ENCODE measurements around the gene ZNF561.
A peak's percentile ranks its signal among the peaks of the same experiment; 100 is the strongest.
"Not testable (repeated sequence)": the region's sequence is repeated elsewhere in the genome, so short reads cannot be mapped to it uniquely, and the experiment has no call there.

The ZNF561 gene

GRCh38 chr19:9621156-9622037 is at the start of gene ZNF561:
Gene ZNF561, minus strand, starts transcription at chr19:9621232. Its CDS starts 1,776 bp downstream, at chr19:9619456.
- DNase-seq (ENCODE audit: extremely low spot score), result peak; percentile 85
- CTCF ChIA-PET, result interaction anchor here (0.8 to 1.1 kb wide), 2 partner anchors 38 to 55 kb away, joined by 3 read pairs; no protein-coding TSS in a partner anchor
- no peak for TF ChIP-seq CTCF (IDR thresholded peaks at IDR 0.05; ENCODE audit: control extremely low read depth, extremely low read depth, low read depth, missing control alignments)
- POLR2A ChIA-PET, result no interaction called here

DNA sequence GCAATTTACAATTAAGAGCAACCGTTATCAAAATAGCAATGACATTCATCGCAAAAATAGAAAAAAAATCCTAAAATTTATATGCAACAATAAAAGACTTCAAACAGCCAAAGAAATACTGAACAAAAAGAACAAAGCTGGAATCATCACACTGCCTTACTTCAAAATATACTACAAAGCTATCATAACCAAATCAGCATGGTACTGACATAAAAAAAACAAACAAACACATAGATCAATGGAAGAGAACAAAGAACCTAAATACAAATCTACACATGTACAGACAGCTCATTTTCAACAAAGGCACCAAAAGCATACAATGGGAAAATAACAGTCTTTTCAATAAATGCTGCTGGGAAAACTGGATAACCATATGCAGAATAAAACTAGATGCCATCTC is 47.5 kb upstream of the ZNF561 start:
- no peak for DNase-seq (ENCODE audit: extremely low spot score)
- TF ChIP-seq CTCF (IDR thresholded peaks at IDR 0.05; ENCODE audit: control extremely low read depth, extremely low read depth, low read depth, missing control alignments), result no peak
- ChIA-PET POLR2A (no interaction called here), CTCF (no interaction called here)

DNA sequence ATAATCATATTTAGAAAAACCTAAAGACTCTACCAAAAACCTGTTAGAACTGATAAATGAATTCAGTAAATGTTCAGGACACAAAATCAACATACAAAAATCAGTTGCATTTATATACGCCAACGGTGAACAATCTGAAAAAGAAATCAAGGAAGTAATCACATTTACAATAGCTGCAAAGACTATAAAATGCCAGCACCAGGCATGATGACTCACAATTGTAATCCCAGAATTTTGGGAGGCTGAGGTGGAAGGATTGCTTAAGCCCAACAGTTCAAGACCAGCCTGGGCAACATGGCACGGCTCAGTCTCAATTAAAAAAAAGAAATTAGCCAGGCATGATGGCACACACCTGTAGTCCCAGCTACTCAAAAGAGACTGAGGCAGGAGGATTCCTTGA is 46.9 kb upstream of the ZNF561 start:
- POLR2A ChIA-PET, result no interaction called here
- TF ChIP-seq CTCF (IDR thresholded peaks at IDR 0.05; ENCODE audit: control extremely low read depth, extremely low read depth, low read depth, missing control alignments), result no peak
- no peak for DNase-seq (ENCODE audit: extremely low spot score)
- CTCF ChIA-PET, result no interaction called here

- CTCF ChIA-PET, result no interaction called here
These were observed 37.7 kb upstream of the ZNF561 start for GRCh38 chr19:9658769-9659168.

GRCh38 chr19:9653066-9653555 is 32.1 kb upstream of the ZNF561 start:
- CTCF ChIA-PET; POLR2A ChIA-PET; DNase-seq (ENCODE audit: extremely low spot score): not testable (repeated sequence)

More at GRCh38 chr19:9658769-9659168, 37.7 kb upstream of the ZNF561 start:
- DNase-seq (ENCODE audit: extremely low spot score), result no peak
- POLR2A ChIA-PET, result no interaction called here
- TF ChIP-seq CTCF (IDR thresholded peaks at IDR 0.05; ENCODE audit: control extremely low read depth, extremely low read depth, low read depth, missing control alignments), result no peak

DNA sequence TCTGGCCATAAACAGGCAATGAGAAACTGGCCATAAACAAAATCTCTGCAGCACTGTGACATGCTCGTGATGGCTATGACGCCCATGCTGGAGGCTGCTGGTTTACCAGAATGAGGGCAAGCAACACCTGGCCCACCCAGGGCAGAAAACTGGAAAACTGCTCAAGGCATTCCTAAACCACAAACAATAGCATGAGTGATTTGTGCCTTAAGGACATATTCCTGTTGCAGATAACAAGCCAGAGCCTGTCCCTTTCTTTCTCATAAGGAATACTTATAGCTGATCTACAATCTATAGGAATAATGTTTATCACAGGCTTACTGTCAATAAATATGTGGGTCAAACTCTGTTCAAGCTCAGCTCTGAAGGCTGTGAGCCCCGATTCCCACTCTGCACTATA is 30.4 kb upstream of the ZNF561 start:
- POLR2A ChIA-PET; DNase-seq (ENCODE audit: extremely low spot score): not testable (repeated sequence)
- CTCF ChIA-PET, result interaction anchor here (1.6 kb wide), 1 partner anchor 16 kb away, joined by 3 read pairs; no protein-coding TSS in a partner anchor

- ChIA-PET POLR2A (no interaction called here), CTCF (interaction anchor here (1.6 kb wide), 1 partner anchor 17 kb away, joined by 3 read pairs; no protein-coding TSS in a partner anchor)
- TF ChIP-seq CTCF (IDR thresholded peaks at IDR 0.05; ENCODE audit: control extremely low read depth, extremely low read depth, low read depth, missing control alignments), result no peak
- no peak for DNase-seq (ENCODE audit: extremely low spot score)
These were observed 29.3 kb upstream of the ZNF561 start for GRCh38 chr19:9650345-9650744.
